Measurements from ENCODE around the gene HBB.

GRCh38 chr11:5197536-5197935 lies 29.3 kb downstream of the HBB start:
- TF ChIP-seq POLR2AphosphoS5 (IDR thresholded peaks at IDR 0.05; ENCODE audit: low read depth, low read length) (no peak), TAF1 (IDR thresholded peaks at IDR 0.05; ENCODE audit: low read depth, low read length) (no peak), POLR2A (IDR thresholded peaks at IDR 0.05; ENCODE audit: low read depth, low read length) (no peak)
